Adipocyte (in vitro differentiated cells): ENCODE results near the gene AKR1C4.
"Not testable (repeated sequence)": the region's sequence is repeated elsewhere in the genome, so short reads cannot be mapped to it uniquely, and the experiment has no call there.

Experiments used
- DNase-seq: peaks from one replicate; pipeline ENCODE4 v3.0.0-alpha.2; 2015; ENCODE audit warnings: low read depth
- H3K27me3 ChIP-seq: replicated peaks from 2 replicates; pipeline ENCODE4 v1.7.0; 2013; ENCODE audit warnings: mild to moderate bottlenecking, low read length, moderate library complexity; ENCODE audit not compliant: control insufficient read depth, insufficient read depth
- H3K36me3 ChIP-seq: 2 replicates; pipeline ENCODE4 v1.7.0; 2013; ENCODE audit warnings: low read length, mild to moderate bottlenecking, moderate library complexity; ENCODE audit not compliant: control insufficient read depth, insufficient read depth, severe bottlenecking
- H3K4me1 ChIP-seq: 2 replicates; pipeline ENCODE4 v1.7.0; 2013; ENCODE audit warnings: mild to moderate bottlenecking, low read length, moderate library complexity; ENCODE audit not compliant: control insufficient read depth, insufficient read depth
- H3K4me3 ChIP-seq: 2 replicates; pipeline ENCODE4 v1.7.0; 2013; ENCODE audit warnings: mild to moderate bottlenecking, low read length, moderate library complexity
- H3K9ac ChIP-seq: 2 replicates; pipeline ENCODE4 v1.7.0; 2013; ENCODE audit warnings: mild to moderate bottlenecking, low read length, moderate library complexity
- H3K9me3 ChIP-seq: 2 replicates; pipeline ENCODE4 v1.7.0; 2013; ENCODE audit warnings: mild to moderate bottlenecking, low read length, moderate library complexity; ENCODE audit not compliant: control insufficient read depth

The AKR1C4 gene

DNA sequence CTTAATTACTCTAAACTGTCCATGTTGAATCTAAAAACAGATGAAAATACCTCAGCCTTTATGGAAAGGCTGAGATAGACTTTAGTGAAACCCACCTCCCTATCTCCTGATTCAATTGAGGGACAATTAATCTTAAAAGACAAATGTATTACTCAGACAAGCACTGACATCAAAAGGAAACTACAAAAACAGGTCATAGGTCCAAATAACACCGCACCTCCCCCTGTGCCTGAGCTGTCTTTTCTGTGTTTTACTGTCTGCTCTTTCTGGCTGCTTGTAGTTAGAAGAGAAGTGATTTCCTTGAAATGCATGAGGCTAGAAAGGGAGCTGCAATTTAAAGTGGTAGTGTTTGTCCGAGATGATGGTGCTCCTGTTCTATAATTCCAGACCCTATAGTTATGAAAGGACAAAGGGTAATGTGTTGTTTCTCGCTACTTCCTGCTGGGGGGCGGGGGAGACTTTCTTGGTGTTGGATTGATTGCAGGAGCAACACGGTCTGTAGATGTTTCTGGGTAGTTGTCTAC is 27.7 kb upstream of the AKR1C4 start:
- Histone ChIP-seq H3K36me3 (no peaks in the 10 kb centered on the region), H3K4me1 (no peaks in the 10 kb centered on the region), H3K4me3 (no peak overlapping the region), H3K9ac (no peak overlapping the region), H3K9me3 (peaks cover 35% of the 10 kb centered on the region), H3K27me3 (no peaks in the 10 kb centered on the region)
- no peak for DNase-seq

DNA sequence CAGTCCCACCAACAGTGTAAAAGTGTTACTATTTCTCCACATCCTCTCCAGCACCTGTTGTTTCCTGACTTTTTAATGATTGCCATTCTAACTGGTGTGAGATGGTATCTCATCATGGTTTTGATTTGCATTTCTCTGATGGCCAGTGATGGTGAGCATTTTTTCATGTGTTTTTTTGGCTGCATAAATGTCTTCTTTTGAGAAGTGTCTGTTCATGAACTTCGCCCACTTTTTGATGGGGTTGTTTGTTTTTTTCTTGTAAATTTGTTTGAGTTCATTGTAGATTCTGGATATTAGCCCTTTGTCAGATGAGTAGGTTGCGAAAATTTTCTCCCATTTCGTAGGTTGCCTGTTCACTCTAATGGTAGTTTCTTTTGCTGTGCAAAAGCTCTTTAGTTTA is 21.1 kb upstream of the AKR1C4 start:
- not testable (repeated sequence) for H3K9ac ChIP-seq

GRCh38 chr10:5180503-5180902 is 16.1 kb upstream of the AKR1C4 start:
- not testable (repeated sequence) for H3K4me3 ChIP-seq, H3K27me3 ChIP-seq, H3K9me3 ChIP-seq, DNase-seq, H3K36me3 ChIP-seq, H3K9ac ChIP-seq
- peaks cover 12% of the 10 kb centered on the region for H3K4me1 ChIP-seq

More for the DNA sequence above, 21.1 kb upstream of the AKR1C4 start:
- H3K4me1 ChIP-seq, H3K9me3 ChIP-seq, H3K4me3 ChIP-seq, DNase-seq, H3K27me3 ChIP-seq, H3K36me3 ChIP-seq: not testable (repeated sequence)

DNA sequence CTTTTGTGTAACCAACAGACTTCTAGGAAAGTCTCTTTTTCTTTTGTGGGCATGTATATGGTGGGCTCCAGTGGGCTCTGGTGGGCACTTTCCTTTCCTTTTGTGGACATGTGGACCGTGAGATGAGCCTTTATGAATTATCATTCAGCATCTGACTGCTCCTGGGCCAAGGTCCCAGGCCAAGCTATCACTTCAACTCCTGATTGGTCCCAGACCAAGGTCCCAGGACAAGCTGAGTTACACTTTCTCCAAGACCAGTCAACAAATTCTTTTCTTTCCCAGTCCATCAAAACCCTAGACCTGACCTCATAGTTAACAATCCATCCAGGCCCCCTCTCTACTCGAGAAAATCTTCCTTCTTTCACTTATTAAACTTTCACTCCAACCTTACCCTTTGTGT is 12.7 kb upstream of the AKR1C4 start:
- H3K9me3 ChIP-seq, result no peaks in the 10 kb centered on the region
- no peak overlapping the region for H3K9ac ChIP-seq
- no peak for DNase-seq
- no peaks in the 10 kb centered on the region for H3K27me3 ChIP-seq
- no peaks in the 10 kb centered on the region for H3K36me3 ChIP-seq
- no peak overlapping the region for H3K4me3 ChIP-seq
- H3K4me1 ChIP-seq, result peaks cover 35% of the 10 kb centered on the region

GRCh38 chr10:5184987-5185775 is 11.5 kb upstream of the AKR1C4 start, which contains the start of gene AKR1C8:
Gene AKR1C8, minus strand, starts transcription at chr10:5185150. Its CDS starts 46 bp downstream, at chr10:5185104.
- Histone ChIP-seq H3K9ac (peak within 1 kb of the TSS; percentile 65), H3K9me3 (no peaks in the 10 kb centered on the region), H3K36me3 (no peaks in the 10 kb centered on the region), H3K4me1 (peaks cover 36% of the 10 kb centered on the region), H3K27me3 (no peaks in the 10 kb centered on the region), H3K4me3 (no peak within 1 kb of the TSS)
- no peak for DNase-seq

GRCh38 chr10:5187867-5188266 is 8.8 kb upstream of the AKR1C4 start:
- no peak for DNase-seq
- H3K9me3 ChIP-seq, result no peaks in the 10 kb centered on the region
- H3K4me1 ChIP-seq, result peaks cover 36% of the 10 kb centered on the region
- no peak overlapping the region for H3K4me3 ChIP-seq
- no peaks in the 10 kb centered on the region for H3K27me3 ChIP-seq
- H3K9ac ChIP-seq, result no peak overlapping the region
- no peaks in the 10 kb centered on the region for H3K36me3 ChIP-seq

- H3K9ac ChIP-seq, result no peak overlapping the region
- peaks cover 36% of the 10 kb centered on the region for H3K4me1 ChIP-seq
- H3K36me3 ChIP-seq, result no peaks in the 10 kb centered on the region
- DNase-seq, result no peak
- H3K4me3 ChIP-seq, result no peak overlapping the region
- no peaks in the 10 kb centered on the region for H3K9me3 ChIP-seq
- no peaks in the 10 kb centered on the region for H3K27me3 ChIP-seq
These were observed 8.3 kb upstream of the AKR1C4 start for GRCh38 chr10:5188358-5188757.

GRCh38 chr10:5194431-5194830 is 2.2 kb upstream of the AKR1C4 start:
- Histone ChIP-seq H3K36me3 (no peaks in the 10 kb centered on the region), H3K4me3 (no peak overlapping the region), H3K27me3 (no peaks in the 10 kb centered on the region), H3K4me1 (no peaks in the 10 kb centered on the region), H3K9me3 (no peaks in the 10 kb centered on the region), H3K9ac (no peak overlapping the region)
- DNase-seq, result no peak

DNA sequence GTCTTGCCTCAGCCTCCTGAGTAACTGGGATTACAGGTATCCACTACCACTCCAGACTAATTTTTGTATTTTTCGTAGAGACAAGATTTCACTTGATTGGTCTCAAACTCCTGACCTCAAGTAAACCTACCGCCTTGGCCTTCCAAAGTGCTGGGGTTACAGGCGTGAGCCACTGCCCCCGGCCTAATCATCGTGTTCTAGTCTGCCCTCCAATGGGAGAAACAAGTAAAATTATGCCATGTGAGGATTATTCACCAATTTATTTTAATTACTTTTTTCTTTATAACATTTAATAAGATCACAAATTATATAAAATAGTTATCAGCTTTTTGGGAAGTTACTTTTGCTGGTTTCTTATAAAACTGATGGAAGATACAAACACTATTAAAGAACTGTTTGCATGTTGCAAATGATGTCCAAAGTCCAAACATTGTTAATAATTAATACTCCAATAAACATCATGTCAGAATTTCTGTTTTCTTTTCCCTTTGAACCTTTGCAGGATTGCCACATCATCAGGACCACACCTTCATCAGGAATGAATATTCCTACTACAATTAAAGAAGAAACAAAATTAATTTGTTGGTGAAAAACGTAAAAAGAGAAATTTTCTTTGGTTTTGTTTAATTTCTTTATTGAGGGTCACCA is 786 bp upstream of the AKR1C4 start:
- H3K36me3 ChIP-seq, result no peaks in the 10 kb centered on the region
- no peaks in the 10 kb centered on the region for H3K9me3 ChIP-seq
- no peaks in the 10 kb centered on the region for H3K4me1 ChIP-seq
- H3K9ac ChIP-seq, result no peak overlapping the region
- no peaks in the 10 kb centered on the region for H3K27me3 ChIP-seq
- no peak for DNase-seq
- H3K4me3 ChIP-seq, result no peak overlapping the region

GRCh38 chr10:5198386-5198785 is 1.7 kb downstream of the AKR1C4 start:
- H3K36me3 ChIP-seq, result no peaks in the 10 kb centered on the region
- no peaks in the 10 kb centered on the region for H3K4me1 ChIP-seq
- H3K27me3 ChIP-seq, result no peaks in the 10 kb centered on the region
- no peak overlapping the region for H3K4me3 ChIP-seq
- H3K9me3 ChIP-seq, result peaks cover 7% of the 10 kb centered on the region
- DNase-seq, result no peak
- H3K9ac ChIP-seq, result no peak overlapping the region

DNA sequence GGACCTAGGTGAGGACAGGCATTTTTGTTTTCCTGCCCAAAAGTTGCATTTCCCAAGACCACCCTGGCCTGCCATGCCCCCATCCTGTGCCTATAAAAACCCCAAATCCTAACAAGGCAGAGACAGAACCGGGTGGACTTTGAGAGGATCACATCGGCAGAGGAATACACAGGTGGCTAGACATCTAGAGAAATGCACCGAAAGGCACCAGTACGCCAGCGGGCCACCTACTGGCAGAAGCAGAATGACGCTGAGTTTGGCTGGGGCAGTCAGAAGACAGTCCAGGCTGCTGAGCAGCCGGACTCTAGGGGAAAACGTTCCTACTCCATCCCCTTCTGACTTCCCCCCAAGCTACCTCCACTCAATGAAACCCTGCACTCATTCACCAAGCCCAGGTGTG is 2.8 kb downstream of the AKR1C4 start:
- H3K9me3 ChIP-seq, result peaks cover 11% of the 10 kb centered on the region
- no peak overlapping the region for H3K9ac ChIP-seq
- H3K27me3 ChIP-seq, result no peaks in the 10 kb centered on the region
- DNase-seq, result no peak
- no peaks in the 10 kb centered on the region for H3K36me3 ChIP-seq
- no peak overlapping the region for H3K4me3 ChIP-seq
- H3K4me1 ChIP-seq, result no peaks in the 10 kb centered on the region
